Measurements from ENCODE around the gene DZIP3.

Gene DZIP3

GRCh38 chr3:108698461-108698860 lies 108.9 kb downstream of the DZIP3 start:
- no peak for DNase-seq

DNA sequence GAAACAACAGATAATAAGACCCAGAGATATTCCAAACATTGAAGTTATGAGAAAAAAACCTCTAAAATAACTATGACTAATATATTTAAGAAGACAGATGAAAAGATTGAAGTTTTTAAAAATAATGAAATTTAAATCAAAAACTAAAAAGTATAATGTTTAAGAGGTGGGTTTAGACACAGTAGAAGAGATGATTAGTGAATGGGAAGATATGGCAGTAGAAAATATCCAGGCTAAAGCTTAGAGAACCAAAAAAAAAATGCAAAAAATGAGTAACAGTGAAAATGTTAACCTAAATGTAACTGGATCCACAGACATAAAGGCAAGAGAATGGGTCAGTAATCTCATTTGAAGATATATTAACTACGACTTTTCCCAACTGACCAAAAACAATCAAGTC lies 115.5 kb downstream of the DZIP3 start:
- no peak for DNase-seq

- no peak for DNase-seq
Measured at GRCh38 chr3:108713009-108713516, 123.5 kb downstream of the DZIP3 start.

DNA sequence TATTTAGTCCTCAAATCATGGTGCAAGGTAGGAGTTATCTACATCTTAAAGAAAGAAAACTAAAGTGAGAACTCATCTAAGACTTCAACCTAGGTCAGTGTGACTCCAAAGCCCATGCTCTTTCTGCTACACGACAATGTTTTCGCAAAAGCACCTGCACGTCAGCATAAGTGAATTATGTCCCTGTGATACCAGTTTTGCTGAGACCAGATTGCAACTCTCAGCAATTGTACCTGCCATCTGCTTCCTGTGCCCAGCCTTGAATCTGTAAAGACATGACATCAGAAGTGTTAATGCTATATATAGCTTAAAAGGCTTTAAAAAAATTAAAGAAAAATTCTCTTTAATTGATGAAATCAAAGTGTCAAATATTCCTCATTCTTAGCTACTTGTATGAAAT lies 124.3 kb downstream of the DZIP3 start:
- DNase-seq, result no peak

- DNase-seq, result no peak
Measured at GRCh38 chr3:108718454-108718853, 128.9 kb downstream of the DZIP3 start.

GRCh38 chr3:108719178-108719806 lies 129.8 kb downstream of the DZIP3 start:
- DNase-seq, result no peak

- no peak for DNase-seq
Measured at GRCh38 chr3:108722724-108723123, 133.2 kb downstream of the DZIP3 start.

DNA sequence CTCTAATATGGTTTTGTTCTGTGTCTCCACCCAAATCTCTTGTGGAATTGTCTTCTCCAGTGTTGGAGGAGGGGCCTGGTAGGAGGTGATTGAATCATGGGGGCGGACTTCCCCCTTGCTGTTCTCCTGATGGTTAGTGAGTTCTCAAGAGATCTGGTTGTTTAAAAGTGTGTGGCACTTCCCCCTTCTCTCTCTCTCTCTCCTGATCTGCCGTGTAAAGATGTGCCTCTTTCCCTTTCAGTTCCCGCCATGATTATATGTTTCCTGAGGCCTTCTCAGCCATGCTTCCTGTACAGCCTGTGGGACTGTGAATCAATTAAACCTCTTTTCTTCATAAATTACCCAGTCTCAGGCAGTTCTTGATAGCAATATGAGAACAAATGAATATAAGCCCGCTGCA lies 134.6 kb downstream of the DZIP3 start:
- DNase-seq, result no peak

DNA sequence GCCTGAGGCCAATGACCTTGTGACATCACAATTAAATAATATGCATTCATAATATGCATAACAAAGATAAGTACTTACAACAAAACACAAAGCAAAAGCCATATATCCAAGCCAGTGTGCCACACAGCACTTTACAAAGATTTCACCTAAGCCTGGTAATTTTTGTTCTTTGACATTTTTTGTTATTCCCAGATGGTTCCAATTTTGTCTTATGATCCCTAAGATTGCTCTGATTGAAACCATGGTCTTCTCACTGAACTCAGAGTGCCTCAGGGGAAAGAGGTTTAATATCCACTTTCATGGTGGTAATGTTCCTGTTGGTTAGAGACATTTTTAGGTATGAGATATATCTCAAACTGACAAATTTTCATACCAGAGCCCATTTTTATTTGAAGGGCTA lies 138.6 kb downstream of the DZIP3 start:
- DNase-seq, result no peak

DNA sequence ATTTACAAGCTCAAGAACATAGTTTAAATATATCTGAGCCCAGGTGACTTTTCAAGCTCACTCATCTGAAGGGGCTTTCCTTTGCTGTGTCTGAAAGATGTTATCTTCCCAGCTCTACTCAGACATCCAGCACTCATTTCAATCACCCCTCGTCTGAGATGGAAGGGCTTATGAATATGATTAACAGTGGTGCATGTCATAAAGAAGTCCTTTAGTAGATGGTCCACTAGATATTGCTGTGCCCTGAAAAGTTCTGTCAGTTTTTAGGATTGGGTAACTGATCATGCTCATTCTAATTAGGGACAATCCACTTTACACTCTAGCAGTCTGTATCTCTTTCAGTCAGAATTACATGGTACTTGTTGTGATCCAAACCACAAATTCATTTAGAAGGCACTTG lies 139.4 kb downstream of the DZIP3 start:
- no peak for DNase-seq

- DNase-seq, result no peak
Measured at GRCh38 chr3:108736821-108737220, 147.3 kb downstream of the DZIP3 start.

DNA sequence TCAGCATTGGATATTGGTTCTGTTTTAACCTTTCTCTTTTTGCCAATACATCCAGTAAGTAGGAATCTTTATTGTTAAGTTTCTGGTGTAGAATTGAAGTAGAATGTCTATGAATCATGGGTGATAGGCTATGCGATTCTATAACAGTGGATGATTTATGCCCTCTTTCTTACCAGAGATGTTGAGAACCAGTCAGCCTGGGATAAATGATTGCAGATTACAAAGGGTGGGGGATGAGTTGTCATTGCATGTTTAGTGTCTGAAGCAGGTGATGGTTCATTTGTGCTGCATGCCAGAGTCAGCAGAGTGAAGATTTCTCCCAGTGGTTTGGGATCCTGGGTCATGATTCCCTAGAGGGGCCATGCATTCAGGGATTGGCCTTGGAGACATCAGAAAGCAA lies 153.4 kb downstream of the DZIP3 start:
- DNase-seq, result no peak
